H1 (cell line): ENCODE results near the gene CMTM5. TPM values are rescaled to one million over a fixed set of nuclear protein-coding genes. Genes with fewer than 3 reads are reported as not detected.

Experiments
- CTCF ChIA-PET: fragments of 300-600 bp; sonication (Branson Sonifier 250); formaldehyde crosslinking; loops from one replicate; lab custom pipeline; 2021; ENCODE audit not compliant: partially characterized antibody; lab: Charles Lee
- POLR2A ChIA-PET: fragments of 300-600 bp; sonication (Branson Sonifier 250); formaldehyde crosslinking; loops from one replicate; lab custom pipeline; 2021; ENCODE audit warnings: inconsistent platforms; ENCODE audit not compliant: partially characterized antibody; lab: Charles Lee
- DNase-seq, 2 experiments: peaks; one replicate each; pipeline versions ENCODE4 v3.0.0 to v3.0.0-alpha.2; 2010 to 2022; ENCODE audit warnings: low spot score in 2 of 2, low read depth in 1 of 2, mixed read lengths in 1 of 2
- FAIRE-seq: peaks from 2 replicates; lab custom pipeline; 2011; peaks lifted over from hg19 to GRCh38; lab: Jason Lieb, UNC
- H2AFZ ChIP-seq: 2 replicates; pipeline ENCODE4 v1.8.1; 2012; ENCODE audit warnings: low read length, inconsistent platforms
- H2AK5ac ChIP-seq: 2 replicates; pipeline ENCODE4 v1.6.1; 2013; ENCODE audit warnings: low read depth, low read length
- H2BK120ac ChIP-seq: replicated peaks from 2 replicates; pipeline ENCODE3; 2013; ENCODE audit warnings: low read depth, low read length, inconsistent platforms
- H2BK12ac ChIP-seq: 2 replicates; pipeline ENCODE4 v1.6.1; 2013; ENCODE audit warnings: low read depth, low read length
- H2BK15ac ChIP-seq: 2 replicates; pipeline ENCODE4 v1.6.1; 2013; ENCODE audit warnings: low read length
- H2BK20ac ChIP-seq: 2 replicates; pipeline ENCODE4 v1.6.1; 2013; ENCODE audit warnings: low read length
- H2BK5ac ChIP-seq: 2 replicates; pipeline ENCODE4 v1.6.1; 2013; ENCODE audit warnings: low read depth, low read length
- H3K14ac ChIP-seq: 2 replicates; pipeline ENCODE4 v1.6.1; 2013; ENCODE audit warnings: inconsistent platforms; ENCODE audit not compliant: insufficient read length
- H3K18ac ChIP-seq: 2 replicates; pipeline ENCODE4 v1.6.1; 2013; ENCODE audit warnings: low read length; ENCODE audit errors: extremely low read depth
- H3K23ac ChIP-seq: 2 replicates; pipeline ENCODE4 v1.6.1; 2013; ENCODE audit warnings: inconsistent platforms; ENCODE audit not compliant: insufficient read length
- H3K23me2 ChIP-seq: 2 replicates; pipeline ENCODE4 v1.6.1; 2013; ENCODE audit warnings: low read depth, low read length
- H3K27ac ChIP-seq: 2 replicates; pipeline ENCODE4 v1.6.1; 2011; ENCODE audit warnings: low read depth, low read length, inconsistent platforms
- H3K27me3 ChIP-seq, 4 experiments: replicated peaks in 1 of 4; 1 replicate in 1 of 4; 2 replicates in 3 of 4; pipeline versions ENCODE4 v1.6.1 to v1.8.1; 2011 to 2013; ENCODE audit warnings: low read length in 3 of 4, mild to moderate bottlenecking in 3 of 4, inconsistent platforms in 2 of 4, mixed read lengths in 2 of 4, moderate library complexity in 1 of 4; ENCODE audit not compliant: control insufficient read depth in 3 of 4, insufficient read depth in 3 of 4; ENCODE audit errors: extremely low read depth in 1 of 4
- H3K36me3 ChIP-seq, 4 experiments: 2 replicates each; pipeline versions ENCODE4 v1.6.1 to v1.8.1; 2011 to 2013; ENCODE audit warnings: mild to moderate bottlenecking in 4 of 4, low read length in 3 of 4, moderate library complexity in 2 of 4, control low read depth in 1 of 4, inconsistent platforms in 1 of 4; ENCODE audit not compliant: insufficient read depth in 4 of 4, control insufficient read depth in 2 of 4
- H3K4ac ChIP-seq: replicated peaks from 2 replicates; pipeline ENCODE3; 2013; ENCODE audit warnings: low read length, low read depth, mixed read lengths, inconsistent platforms; ENCODE audit not compliant: insufficient read length
- H3K4me1 ChIP-seq, 4 experiments: replicated peaks in 1 of 4; 1 replicate in 1 of 4; 2 replicates in 3 of 4; pipeline versions ENCODE4 v1.6.1 to v1.8.1; 2011 to 2013; ENCODE audit warnings: low read length in 3 of 4, inconsistent platforms in 2 of 4, mixed read lengths in 1 of 4; ENCODE audit not compliant: insufficient read depth in 4 of 4, control insufficient read depth in 3 of 4
- H3K4me2 ChIP-seq, 2 experiments: 2 replicates each; pipeline versions ENCODE4 v1.6.1 to v1.8.1; 2011 to 2013; ENCODE audit warnings: low read depth in 2 of 2, low read length in 2 of 2, control low read depth in 1 of 2, inconsistent platforms in 1 of 2, mild to moderate bottlenecking in 1 of 2; ENCODE audit not compliant: insufficient read depth in 1 of 2
- H3K4me3 ChIP-seq, 4 experiments: fragments of 200-600, 300-600 bp in 1 of 4; sonication (generic), shearing (Covaris generic), sonication (Bioruptor Twin) in 1 of 4; 2 replicates each; pipeline versions ENCODE4 v1.5.1 to v1.8.1; 2011 to 2016; ENCODE audit warnings: low read length in 4 of 4, low read depth in 3 of 4, control low read depth in 2 of 4, inconsistent platforms in 2 of 4, mild to moderate bottlenecking in 2 of 4, mixed read lengths in 1 of 4, moderate library complexity in 1 of 4; ENCODE audit not compliant: insufficient read depth in 2 of 4; ENCODE audit errors: extremely low read depth in 1 of 4
- H3K56ac ChIP-seq: replicated peaks from 2 replicates; pipeline ENCODE3; 2013; ENCODE audit warnings: low read depth, mild to moderate bottlenecking, mixed read lengths, low read length, inconsistent platforms; ENCODE audit not compliant: insufficient read length
- H3K79me1 ChIP-seq: 2 replicates; pipeline ENCODE4 v1.6.1; 2013; ENCODE audit warnings: low read depth, low read length, control low read depth
- H3K79me2 ChIP-seq, 2 experiments: 2 replicates each; pipeline versions ENCODE4 v1.6.1 to v1.8.1; 2012 to 2013; ENCODE audit warnings: low read length in 2 of 2, mild to moderate bottlenecking in 2 of 2, inconsistent platforms in 1 of 2; ENCODE audit not compliant: insufficient read depth in 2 of 2, control insufficient read depth in 1 of 2
- H3K9ac ChIP-seq, 4 experiments: replicated peaks in 1 of 4; 1 replicate in 1 of 4; 2 replicates in 3 of 4; pipeline versions ENCODE4 v1.6.1 to v1.8.1; 2011 to 2013; ENCODE audit warnings: low read depth in 3 of 4, low read length in 3 of 4, control low read depth in 2 of 4, mild to moderate bottlenecking in 2 of 4, moderate library complexity in 2 of 4, inconsistent platforms in 1 of 4; ENCODE audit errors: extremely low read depth in 1 of 4
- H3K9me3 ChIP-seq, 2 experiments: 2 replicates each; pipeline versions ENCODE4 v1.6.1 to v1.8.1; 2012 to 2013; ENCODE audit warnings: mild to moderate bottlenecking in 2 of 2, moderate library complexity in 2 of 2, control low read depth in 1 of 2, inconsistent platforms in 1 of 2, low read depth in 1 of 2, low read length in 1 of 2, mixed read lengths in 1 of 2; ENCODE audit not compliant: insufficient read depth in 2 of 2
- H4K20me1 ChIP-seq, 2 experiments: replicated peaks in 1 of 2; 2 replicates each; pipeline versions ENCODE3 to v1.8.1; 2011 to 2013; ENCODE audit warnings: inconsistent platforms in 2 of 2, low read length in 2 of 2, mild to moderate bottlenecking in 1 of 2; ENCODE audit not compliant: insufficient read depth in 2 of 2, control insufficient read depth in 1 of 2
- H4K5ac ChIP-seq: 2 replicates; pipeline ENCODE4 v1.6.1; 2013; ENCODE audit warnings: low read length, low read depth, mixed read lengths, inconsistent platforms; ENCODE audit not compliant: insufficient read length
- H4K8ac ChIP-seq: 2 replicates; pipeline ENCODE4 v1.8.0; 2013; ENCODE audit warnings: mild to moderate bottlenecking, moderate library complexity, low read length, inconsistent platforms; ENCODE audit not compliant: insufficient read depth; ENCODE audit errors: extremely low read depth
- H4K91ac ChIP-seq: replicated peaks from 2 replicates; pipeline ENCODE3; 2013; ENCODE audit warnings: low read length, mixed read lengths, inconsistent platforms; ENCODE audit not compliant: insufficient read length
- CBX5 ChIP-seq: fragments of 300-800, 300-1000 bp; sonication (generic); IDR thresholded peaks from 2 replicates; pipeline ENCODE4 v1.7.1; 2016; ENCODE audit warnings: antibody characterized with exemption, low read length, low read depth
- EGR1 ChIP-seq: IDR thresholded peaks from 2 replicates; pipeline ENCODE4 v1.6.1; 2011; ENCODE audit warnings: low read depth, low read length, borderline replicate concordance
- GABPA ChIP-seq: IDR thresholded peaks from 2 replicates; pipeline ENCODE4 v1.6.1; 2011; ENCODE audit warnings: mild to moderate bottlenecking, low read length, moderate library complexity, borderline replicate concordance; ENCODE audit not compliant: insufficient read depth
- GTF2F1 ChIP-seq: IDR thresholded peaks from 2 replicates; pipeline ENCODE4 v1.6.1; 2012; ENCODE audit warnings: low read depth, low read length, improper control_type of control experiment, borderline replicate concordance
- JUN ChIP-seq: IDR thresholded peaks from 2 replicates; pipeline ENCODE4 v1.6.1; 2011; ENCODE audit warnings: low read depth, mild to moderate bottlenecking, improper control_type of control experiment, low read length
- PHF8 ChIP-seq: fragments of 200-600 bp; sonication (generic); conservative IDR thresholded peaks from 2 replicates; pipeline ENCODE4 v1.7.1; 2012; ENCODE audit warnings: low read depth, mild to moderate bottlenecking, inconsistent platforms, low read length, moderate library complexity
- POLR2A ChIP-seq, 2 experiments: IDR thresholded peaks; 1 replicate in 1 of 2; 2 replicates in 1 of 2; pipeline ENCODE4 v1.6.1; 2011; ENCODE audit warnings: low read depth in 2 of 2, low read length in 2 of 2, mild to moderate bottlenecking in 2 of 2; ENCODE audit errors: control extremely low read depth in 1 of 2
- POLR2AphosphoS5 ChIP-seq: IDR thresholded peaks from 2 replicates; pipeline ENCODE4 v1.6.1; 2011; ENCODE audit warnings: low read depth, low read length
- SAP30 ChIP-seq: fragments of 300-600 bp; sonication (generic); IDR thresholded peaks from 2 replicates; pipeline ENCODE4 v1.7.1; 2012; ENCODE audit warnings: low read length, moderate library complexity, mild to moderate bottlenecking, inconsistent platforms; ENCODE audit not compliant: insufficient read depth, insufficient replicate concordance
- YY1 ChIP-seq: IDR thresholded peaks from 2 replicates; pipeline ENCODE4 v1.6.1; 2011; ENCODE audit warnings: low read depth, mild to moderate bottlenecking, low read length
- WGBS, 2 experiments: shearing (Covaris generic) in 1 of 2; methylation state at CpG; one replicate each; pipeline versions ENCODE4 v1.1.6 to v1.1.7; 2013 to 2015; ENCODE audit warnings: low lambda C conversion rate in 2 of 2, mixed read lengths in 2 of 2, inconsistent platforms in 1 of 2, low coverage in 1 of 2, missing lambda C conversion rate in 1 of 2; ENCODE audit not compliant: insufficient replicate concordance in 2 of 2, insufficient coverage in 1 of 2, insufficient read length in 1 of 2; ENCODE audit errors: extremely low coverage in 1 of 2, missing lambda C conversion rate in 1 of 2; 5-methylcytosine and 5-hydroxymethylcytosine counted together
- polyA plus RNA-seq, 7 experiments: library from polyadenylated mRNA; depleted of rRNA in 3 of 7; stranded (reverse) in 5 of 7; unstranded in 2 of 7; fragments of >200 nt in 5 of 7; fragments of 200-250 nt in 2 of 7; gene quantifications; 1 replicate in 5 of 7; 2 replicates in 1 of 7; 4 replicates in 1 of 7; pipeline versions ENCODE4 v1.2.1 to v1.2.3, GENCODE V29; 2011 to 2013; ENCODE audit warnings: missing spikeins in 2 of 7, mixed read lengths in 2 of 7
- total RNA-seq: library from RNA; stranded (reverse); fragmentation: NEBNext Ultra II Directional; extraction: Animal tissue kit (Norgen Biotek cat#: 25700); gene quantifications from 2 replicates; pipeline ENCODE4 v1.2.1, GENCODE V29; 2021

The CMTM5 gene
- total and polyA plus RNA-seq, 2 of the 8 experiments (the other 6 are each of a cell fraction or from before 2014, with no cell fraction given): 2.1 TPM; not detected in 1

DNA sequence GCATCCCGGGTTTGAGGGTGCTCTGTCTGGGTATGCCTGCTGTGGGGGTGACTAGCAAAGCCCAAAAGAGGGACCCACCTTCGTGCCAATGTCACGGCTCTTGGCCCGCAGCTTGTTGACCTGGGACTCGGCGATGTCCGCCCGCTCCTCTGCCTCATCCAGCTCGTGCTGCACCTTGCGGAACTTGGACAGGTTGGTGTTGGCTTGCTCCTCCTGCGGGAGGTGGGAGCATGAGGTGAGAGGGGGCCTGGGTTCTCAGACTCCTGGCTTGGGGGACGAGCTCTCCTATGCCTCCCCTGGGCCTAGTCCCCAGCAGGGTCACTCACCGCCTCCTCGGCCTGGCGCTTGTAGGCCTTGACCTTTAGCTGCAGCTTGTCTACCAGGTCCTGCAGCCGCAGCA lies 36.8 kb downstream of the CMTM5 start:
- H4K91ac ChIP-seq: no peak overlapping the region
- no peak overlapping the region for H2BK120ac ChIP-seq
- 94% methylated on average over 16 of the region's 16 CpGs; no CpG with 5 or more reads in 1 of the 2 experiments for WGBS, 2 experiments
- H3K27ac ChIP-seq: no peak overlapping the region
- no peak overlapping the region for H3K18ac ChIP-seq
- no peak overlapping the region for H2BK15ac ChIP-seq
- H3K4me3 ChIP-seq: no peak overlapping the region
- H3K4ac ChIP-seq: no peak overlapping the region
- H3K23ac ChIP-seq: no peak overlapping the region
- H4K5ac ChIP-seq: no peak overlapping the region
- no peaks in the 10 kb centered on the region for H4K20me1 ChIP-seq
- H2BK20ac ChIP-seq: no peak overlapping the region
- H3K56ac ChIP-seq: no peak overlapping the region
- H2BK12ac ChIP-seq: no peak overlapping the region
- no peaks in the 10 kb centered on the region for H3K79me1 ChIP-seq
- no peak overlapping the region for H3K14ac ChIP-seq
- no peaks in the 10 kb centered on the region for H3K23me2 ChIP-seq
- H3K9ac ChIP-seq: no peak overlapping the region
- DNase-seq: no peak
- H3K4me2 ChIP-seq: no peak overlapping the region
- no peak overlapping the region for H2AK5ac ChIP-seq
- no peak overlapping the region for H2AFZ ChIP-seq
- no peak for FAIRE-seq
- H3K27me3 ChIP-seq: no peaks in the 10 kb centered on the region
- no peak overlapping the region for H4K8ac ChIP-seq
- no peaks in the 10 kb centered on the region; a peak in 1 of 7 replicates for H3K4me1 ChIP-seq
- no peaks in the 10 kb centered on the region for H3K79me2 ChIP-seq
- no peaks in the 10 kb centered on the region for H3K9me3 ChIP-seq
- no peak overlapping the region for H2BK5ac ChIP-seq
- no peaks in the 10 kb centered on the region for H3K36me3 ChIP-seq
- ChIA-PET POLR2A (no interaction called here), CTCF (interaction anchor here (1.1 to 2.5 kb wide), 5 partner anchors 18 to 55 kb away, joined by 3 to 8 read pairs (median 4); no protein-coding TSS in a partner anchor)
- TF ChIP-seq SAP30 (no peak), EGR1 (no peak), POLR2AphosphoS5 (no peak), JUN (no peak), CBX5 (no peak), PHF8 (no peak), POLR2A (IDR thresholded peaks at IDR 0.05; ENCODE audit: control extremely low read depth in 1 of 2, low read depth in 2 of 2, low read length in 2 of 2) (no peak), GTF2F1 (no peak), YY1 (no peak), GABPA (no peak)
